AG09309 (cell line): ENCODE data around the gene PDE4D.

Experiments
- DNase-seq: peaks from one replicate; pipeline ENCODE4 v3.0.0-alpha.2; 2010; ENCODE audit warnings: low read depth
- H3K4me3 ChIP-seq: 2 replicates; pipeline ENCODE4 v1.5.1; 2011; ENCODE audit warnings: mild to moderate bottlenecking, low read depth, low read length, moderate library complexity; ENCODE audit not compliant: control insufficient read depth
- CTCF ChIP-seq: IDR thresholded peaks from 2 replicates; pipeline ENCODE4 v1.5.1; 2011; ENCODE audit warnings: mild to moderate bottlenecking, low read depth, low read length, inconsistent platforms; ENCODE audit not compliant: insufficient read depth, control insufficient read depth; ENCODE audit errors: missing control alignments

The PDE4D gene

GRCh38 chr5:59745415-59745863, 148.1 kb downstream of the PDE4D start:
- peak; percentile 59 for DNase-seq
- no peak overlapping the region for H3K4me3 ChIP-seq
- no peak for TF ChIP-seq CTCF

GRCh38 chr5:59744531-59744992, 149.0 kb downstream of the PDE4D start:
- no peak for TF ChIP-seq CTCF
- no peak for DNase-seq

GRCh38 chr5:59741599-59741998, 151.9 kb downstream of the PDE4D start:
- H3K4me3 ChIP-seq: no peak overlapping the region
- TF ChIP-seq CTCF: no peak
- no peak for DNase-seq

More at GRCh38 chr5:59744531-59744992, 149.0 kb downstream of the PDE4D start:
- no peak overlapping the region for H3K4me3 ChIP-seq

- no peak for DNase-seq
- H3K4me3 ChIP-seq: no peak overlapping the region
- TF ChIP-seq CTCF: no peak
Measured at GRCh38 chr5:59738024-59738423, 155.5 kb downstream of the PDE4D start.

- no peak overlapping the region for H3K4me3 ChIP-seq
- DNase-seq: no peak
- TF ChIP-seq CTCF: no peak
Measured at GRCh38 chr5:59732806-59733205, 160.7 kb downstream of the PDE4D start.

GRCh38 chr5:59732301-59732700, 161.2 kb downstream of the PDE4D start:
- H3K4me3 ChIP-seq: no peak overlapping the region
- DNase-seq: no peak
- TF ChIP-seq CTCF: no peak

- no peak for DNase-seq
- TF ChIP-seq CTCF: no peak
- no peak overlapping the region for H3K4me3 ChIP-seq
Measured at GRCh38 chr5:59731809-59732208, 161.7 kb downstream of the PDE4D start.
